Muscle layer of colon (tissue), 2 donors: ENCODE results near the gene PHETA1.
"Not testable (repeated sequence)": the region's sequence is repeated elsewhere in the genome, so short reads cannot be mapped to it uniquely, and the experiment has no call there.

Source experiments
- H3K27ac ChIP-seq: one replicate; pipeline ENCODE4 v1.7.0; 2013; ENCODE audit warnings: low read depth, mild to moderate bottlenecking, low read length, moderate library complexity
- H3K27me3 ChIP-seq, 2 donors: one replicate each; pipeline ENCODE4 v1.7.0; 2013; ENCODE audit warnings: low read length in 2 of 2, mild to moderate bottlenecking in 2 of 2; ENCODE audit not compliant: insufficient read depth in 2 of 2, control insufficient read depth in 1 of 2
- H3K36me3 ChIP-seq: one replicate; pipeline ENCODE4 v1.7.0; 2013; ENCODE audit warnings: mild to moderate bottlenecking, low read length; ENCODE audit not compliant: insufficient read depth
- H3K4me1 ChIP-seq: one replicate; pipeline ENCODE4 v1.7.0; 2013; ENCODE audit warnings: mild to moderate bottlenecking, low read length; ENCODE audit not compliant: insufficient read depth
- H3K4me3 ChIP-seq, 2 donors: one replicate each; pipeline ENCODE4 v1.7.0; 2013; ENCODE audit warnings: low read length in 2 of 2, low read depth in 1 of 2, mild to moderate bottlenecking in 1 of 2, moderate library complexity in 1 of 2
- H3K9ac ChIP-seq: one replicate; pipeline ENCODE4 v1.7.0; 2013; ENCODE audit warnings: low read length
- H3K9me3 ChIP-seq: one replicate; pipeline ENCODE4 v1.7.0; 2013; ENCODE audit warnings: mild to moderate bottlenecking, low read length
- donor health status: abdominal sarcoma.
- donor health status: Adenocarcinoma of cecum.

PHETA1 gene

DNA sequence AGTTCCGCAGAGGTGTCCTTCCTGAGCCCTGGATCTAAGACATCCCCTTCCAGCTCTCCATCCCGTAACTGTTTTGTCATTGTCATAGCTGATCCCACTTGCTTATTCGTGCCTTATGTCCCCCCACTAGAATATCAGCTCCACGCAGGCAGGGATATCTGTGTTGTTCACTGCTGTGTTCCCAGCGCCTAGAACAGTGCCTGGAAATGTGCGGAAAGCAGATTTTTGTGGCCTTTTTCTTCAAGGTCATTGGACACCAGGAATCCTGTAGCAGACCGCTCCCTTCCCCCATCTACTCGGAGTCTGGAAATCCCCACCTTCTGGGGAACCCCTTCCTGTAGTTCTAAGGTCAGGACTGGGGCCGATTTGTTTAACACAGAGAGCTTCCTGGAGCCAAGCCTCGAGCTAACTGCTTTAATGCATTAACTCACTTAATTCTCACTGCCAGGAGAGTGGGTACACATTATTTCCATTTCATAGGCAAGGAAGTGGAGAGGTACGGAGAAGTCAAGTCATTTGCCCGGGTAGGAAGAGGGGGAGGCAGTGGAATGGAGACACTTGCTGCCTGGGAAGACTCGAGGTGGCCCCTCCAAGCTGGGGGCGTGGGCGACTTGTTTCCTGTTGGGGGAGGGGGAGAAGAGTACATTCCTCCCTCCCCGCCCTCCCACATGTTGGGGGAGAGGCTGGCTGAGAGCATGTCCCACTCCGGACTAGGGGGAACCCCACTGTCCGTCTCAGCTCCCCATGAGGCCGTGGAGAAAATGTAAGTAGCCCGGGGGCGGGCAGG lies 35.7 kb upstream of the PHETA1 start:
- Histone ChIP-seq H3K36me3 (no peaks in the 10 kb centered on the region), H3K9ac (no peak overlapping the region), H3K27me3 (no peaks in the 10 kb centered on the region), H3K9me3 (no peaks in the 10 kb centered on the region), H3K4me3 (peak overlapping the region; percentile 5 to 76), H3K27ac (peak overlapping the region; percentile 48), H3K4me1 (peaks cover 11% of the 10 kb centered on the region)

DNA sequence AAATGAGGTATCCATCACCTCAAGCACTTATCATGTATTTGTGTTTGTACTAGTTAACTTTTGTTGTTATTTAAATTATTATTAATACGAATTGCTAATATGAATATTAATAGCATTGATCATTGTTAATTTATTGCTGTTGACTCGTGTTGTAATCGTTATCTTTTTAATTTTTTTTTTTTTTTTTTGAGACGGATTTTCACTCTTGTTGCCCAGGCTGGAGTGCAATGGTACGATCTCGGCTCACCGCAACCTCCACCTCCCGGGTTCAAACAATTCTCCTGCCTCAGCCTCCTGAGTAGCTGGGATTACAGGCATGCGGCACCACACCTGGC lies 33.6 kb upstream of the PHETA1 start:
- H3K27me3 ChIP-seq, H3K36me3 ChIP-seq, H3K9ac ChIP-seq, H3K9me3 ChIP-seq, H3K27ac ChIP-seq, H3K4me3 ChIP-seq: not testable (repeated sequence)
- peaks cover 14% of the 10 kb centered on the region for H3K4me1 ChIP-seq

DNA sequence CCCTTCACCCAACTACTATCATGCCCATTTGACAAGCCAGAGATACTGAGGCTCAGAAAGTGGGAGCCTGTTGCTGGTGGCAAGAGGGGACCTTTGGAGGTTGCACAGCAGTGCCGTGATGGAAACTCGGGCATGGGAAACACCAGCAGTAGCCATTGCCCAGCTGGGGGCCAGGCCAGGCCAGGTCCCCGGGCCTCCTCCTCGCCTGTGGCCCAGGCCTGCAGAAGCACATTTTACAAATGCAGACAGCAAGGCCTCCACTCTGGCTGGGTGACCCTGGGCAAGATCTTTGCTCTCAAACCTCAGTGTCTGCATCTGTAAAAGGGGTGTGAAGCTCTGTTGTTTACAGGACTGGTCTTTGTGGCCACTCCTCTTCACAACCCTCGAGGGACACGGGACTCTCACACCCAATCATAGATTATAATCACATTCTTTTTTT lies 32.3 kb upstream of the PHETA1 start:
- H3K4me1 ChIP-seq, result peaks cover 12% of the 10 kb centered on the region
- no peaks in the 10 kb centered on the region for H3K27me3 ChIP-seq
- no peaks in the 10 kb centered on the region for H3K9me3 ChIP-seq
- no peaks in the 10 kb centered on the region for H3K36me3 ChIP-seq
- no peak overlapping the region for H3K4me3 ChIP-seq
- H3K9ac ChIP-seq, result no peak overlapping the region
- H3K27ac ChIP-seq, result no peak overlapping the region

DNA sequence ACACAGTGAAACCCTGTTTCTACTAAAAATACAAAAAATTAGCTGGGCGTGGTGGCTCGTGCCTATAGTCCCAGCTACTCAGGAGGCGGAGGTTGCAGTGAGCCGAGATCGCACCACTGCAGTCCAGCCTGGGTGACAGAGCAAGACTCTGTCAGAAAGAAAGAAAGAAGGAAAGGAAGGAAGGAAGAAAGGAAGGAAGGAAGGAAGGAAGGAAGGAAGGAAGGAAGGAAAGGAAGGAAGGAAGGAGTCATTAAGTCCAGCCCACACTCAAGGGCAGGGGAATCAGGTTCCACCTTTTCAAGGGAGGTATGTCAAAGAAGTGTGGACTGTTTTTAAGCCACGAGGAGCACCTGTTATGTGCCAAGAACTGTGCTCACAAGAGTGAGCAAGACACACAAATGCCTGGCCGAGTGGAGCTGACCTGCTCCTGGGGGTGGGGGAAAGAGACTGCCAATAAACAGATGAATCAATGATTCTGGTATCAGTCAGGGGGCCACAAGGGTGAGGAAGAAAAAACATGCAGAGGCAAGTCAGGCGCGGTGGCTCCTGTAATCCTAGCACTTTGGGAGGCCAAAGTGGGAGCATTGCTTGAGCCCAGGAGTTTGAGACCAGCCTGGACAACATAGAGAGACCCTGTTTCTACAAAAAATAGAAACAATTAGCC lies 31.0 kb upstream of the PHETA1 start:
- not testable (repeated sequence) for H3K27ac ChIP-seq, H3K9ac ChIP-seq, H3K27me3 ChIP-seq, H3K36me3 ChIP-seq, H3K9me3 ChIP-seq, H3K4me3 ChIP-seq
- H3K4me1 ChIP-seq, result peaks cover 12% of the 10 kb centered on the region

DNA sequence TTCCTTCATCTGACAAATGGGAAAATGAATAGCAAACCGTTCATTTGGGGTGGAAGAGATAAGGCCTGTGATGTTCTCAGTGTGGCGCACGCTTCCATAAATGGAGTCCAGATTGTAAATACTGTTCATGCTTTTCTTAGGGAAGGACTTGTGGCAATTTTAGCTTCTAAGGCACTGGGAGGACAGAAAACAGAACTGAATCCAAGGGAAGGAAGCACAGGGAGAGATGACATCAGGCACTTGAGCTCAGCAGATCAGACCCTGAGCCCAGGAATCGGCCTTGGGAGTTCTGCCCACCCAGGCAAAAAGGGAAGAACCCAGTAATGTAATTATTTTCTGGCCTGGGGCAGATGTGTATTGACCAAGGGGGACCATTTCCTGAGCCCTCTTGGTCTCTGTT lies 29.6 kb upstream of the PHETA1 start:
- Histone ChIP-seq H3K9ac (no peak overlapping the region), H3K27me3 (no peaks in the 10 kb centered on the region), H3K9me3 (no peaks in the 10 kb centered on the region), H3K4me3 (no peak overlapping the region), H3K4me1 (peaks cover 12% of the 10 kb centered on the region), H3K36me3 (no peaks in the 10 kb centered on the region), H3K27ac (no peak overlapping the region)

DNA sequence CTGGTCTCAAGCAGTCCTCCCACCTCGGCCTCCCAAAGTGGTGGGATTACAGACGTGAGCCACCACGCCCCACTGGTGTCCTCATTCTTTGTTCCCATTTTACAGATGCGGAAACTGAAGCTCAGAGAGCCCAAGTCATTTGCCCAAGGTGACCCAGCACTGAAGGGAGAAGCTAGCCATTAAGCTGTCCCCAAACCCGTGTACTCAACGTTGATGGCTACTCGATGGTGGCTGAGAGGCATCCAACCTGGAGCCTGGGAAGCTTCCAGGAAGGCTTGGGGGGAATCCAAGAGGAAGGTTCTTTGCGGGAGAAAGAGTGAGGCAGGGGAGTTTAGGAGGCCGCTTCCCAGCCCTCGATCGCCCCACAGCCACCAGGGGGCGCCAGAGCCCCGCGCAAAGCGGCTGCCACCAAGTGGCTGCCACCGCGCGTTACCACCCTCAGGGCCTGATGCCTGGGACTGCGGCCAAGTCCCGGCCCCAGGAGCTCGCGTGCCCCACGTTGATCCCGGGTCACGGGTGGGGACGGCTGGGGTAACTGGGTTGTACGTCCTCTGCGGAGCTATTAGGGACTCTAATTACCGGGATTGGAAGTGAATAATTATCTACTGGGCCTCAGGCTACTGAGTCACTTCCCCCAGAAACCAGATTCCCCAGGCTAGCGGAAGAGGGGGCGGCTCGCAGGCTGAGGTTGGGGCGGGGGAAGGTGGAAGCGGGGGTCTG lies 28.0 kb upstream of the PHETA1 start:
- no peaks in the 10 kb centered on the region for H3K36me3 ChIP-seq
- H3K27me3 ChIP-seq, result no peaks in the 10 kb centered on the region
- H3K4me1 ChIP-seq, result peaks cover 12% of the 10 kb centered on the region
- no peak overlapping the region for H3K9ac ChIP-seq
- H3K4me3 ChIP-seq, result peak overlapping the region in 1 of 2 donors; percentile 32
- no peak overlapping the region for H3K27ac ChIP-seq
- no peaks in the 10 kb centered on the region for H3K9me3 ChIP-seq

DNA sequence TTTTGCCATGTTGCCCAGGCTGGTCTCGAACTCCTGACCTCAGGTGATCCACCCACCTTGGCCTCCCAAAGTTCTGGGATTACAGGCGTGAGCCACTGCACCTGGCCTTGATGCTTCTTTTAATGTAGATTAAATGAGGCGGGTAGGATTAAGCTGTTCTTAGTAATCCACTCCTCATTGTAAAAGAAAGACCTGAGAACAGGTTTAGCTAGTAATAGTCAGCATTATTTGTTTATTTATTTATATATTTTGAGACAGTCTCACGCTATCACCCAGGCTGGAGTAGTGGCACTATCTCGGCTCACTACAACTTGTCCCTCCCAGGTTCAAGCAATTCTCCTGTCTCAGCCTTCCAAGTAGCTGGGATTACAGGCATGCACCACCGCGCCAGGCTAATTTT lies 27.4 kb upstream of the PHETA1 start:
- H3K36me3 ChIP-seq, H3K9ac ChIP-seq, H3K4me3 ChIP-seq, H3K27me3 ChIP-seq, H3K9me3 ChIP-seq, H3K27ac ChIP-seq: not testable (repeated sequence)
- peaks cover 12% of the 10 kb centered on the region for H3K4me1 ChIP-seq

DNA sequence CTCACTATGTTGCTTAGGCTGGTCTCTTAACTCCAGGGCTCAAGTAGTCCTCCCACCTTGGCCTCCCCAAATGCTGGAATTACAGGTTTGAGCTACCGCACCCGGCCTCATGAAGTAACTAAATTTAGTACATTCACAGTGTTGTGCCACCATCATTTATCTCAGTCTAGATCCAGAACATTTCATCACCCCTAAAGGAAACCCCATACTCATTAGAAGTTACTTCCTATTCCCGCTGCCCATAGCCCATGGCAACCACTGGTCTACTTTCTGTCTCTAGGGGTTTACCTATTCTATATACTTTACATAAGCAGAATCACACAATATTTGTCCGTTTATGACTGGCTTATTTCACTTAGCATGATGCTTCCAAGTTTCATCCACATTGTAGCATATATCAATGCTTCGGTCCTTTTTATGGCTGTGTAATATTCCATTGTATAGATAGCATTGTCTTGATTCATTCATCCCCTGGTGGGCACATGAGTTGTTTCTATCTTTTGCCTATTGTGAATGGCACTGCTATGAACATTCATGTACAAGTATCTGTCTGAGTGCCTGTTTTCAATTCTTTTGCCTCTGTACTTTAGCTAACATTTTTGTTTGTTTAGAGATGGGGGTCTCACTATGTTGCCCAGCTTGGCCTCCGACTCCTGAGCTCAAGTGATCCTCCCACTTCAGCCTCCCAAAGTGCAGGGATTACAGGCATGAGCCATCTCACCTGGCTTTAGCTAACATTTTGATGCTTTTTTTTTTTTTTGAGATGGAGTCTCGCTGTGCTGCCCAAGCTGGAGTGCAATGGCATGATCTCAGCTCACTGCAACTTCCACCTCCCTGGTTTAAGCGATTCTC lies 26.7 kb upstream of the PHETA1 start:
- Histone ChIP-seq H3K4me3 (no peak overlapping the region), H3K36me3 (no peaks in the 10 kb centered on the region), H3K27me3 (no peaks in the 10 kb centered on the region), H3K9ac (no peak overlapping the region), H3K27ac (no peak overlapping the region), H3K4me1 (peaks cover 12% of the 10 kb centered on the region), H3K9me3 (no peaks in the 10 kb centered on the region)

DNA sequence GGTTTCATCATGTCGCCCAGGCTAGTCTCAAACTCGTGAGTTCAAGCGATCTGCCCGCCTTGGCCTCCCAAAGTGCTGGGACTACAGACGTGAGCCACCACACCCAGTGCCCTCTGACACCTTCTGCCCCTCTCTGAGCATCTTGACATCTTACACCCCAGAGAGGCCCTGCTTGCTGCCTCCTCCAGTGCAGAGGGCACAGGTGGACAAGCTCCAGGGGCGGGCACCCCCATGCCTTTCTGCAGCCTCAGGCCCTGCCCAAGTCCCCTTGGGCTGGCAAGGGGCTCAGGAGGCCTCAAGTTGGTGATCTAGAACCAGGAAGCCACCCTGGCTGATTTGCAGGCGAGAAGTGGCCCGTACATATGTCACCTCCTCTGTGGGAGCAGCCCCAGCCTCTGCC lies 25.6 kb upstream of the PHETA1 start:
- no peaks in the 10 kb centered on the region for H3K9me3 ChIP-seq
- no peak overlapping the region for H3K4me3 ChIP-seq
- no peak overlapping the region for H3K9ac ChIP-seq
- H3K36me3 ChIP-seq, result no peaks in the 10 kb centered on the region
- H3K27ac ChIP-seq, result no peak overlapping the region
- peaks cover 12% of the 10 kb centered on the region for H3K4me1 ChIP-seq
- H3K27me3 ChIP-seq, result no peaks in the 10 kb centered on the region

DNA sequence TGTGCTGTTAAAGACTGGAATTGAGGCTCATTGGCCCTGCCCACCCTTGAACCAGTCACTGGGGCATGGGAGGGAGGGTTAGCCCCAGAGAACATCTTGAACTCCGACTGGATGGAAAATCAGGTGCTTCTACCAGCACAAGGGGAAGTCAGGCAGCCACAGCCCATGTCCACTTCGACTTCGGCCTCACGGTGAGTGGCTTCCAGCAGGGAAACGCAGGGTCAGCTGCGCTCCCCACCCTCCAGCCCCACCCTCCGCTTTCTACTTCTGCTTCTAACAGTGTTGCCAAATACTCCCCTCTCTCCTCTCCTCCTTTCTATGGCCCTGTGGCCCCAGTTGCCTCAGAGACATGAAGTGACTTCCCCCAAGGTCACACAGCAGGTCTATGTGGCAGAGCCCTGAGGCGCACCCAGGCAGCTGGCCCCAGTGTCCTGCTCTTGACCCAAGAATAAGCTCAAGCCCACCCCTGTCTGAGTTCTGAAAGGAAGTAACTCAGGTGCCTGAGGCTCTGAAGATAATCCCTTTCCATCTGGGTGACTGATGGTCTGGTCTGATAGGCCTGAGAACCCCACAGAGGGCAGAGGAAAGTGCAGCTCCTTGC lies 24.9 kb upstream of the PHETA1 start:
- H3K36me3 ChIP-seq, result no peaks in the 10 kb centered on the region
- no peaks in the 10 kb centered on the region for H3K27me3 ChIP-seq
- no peak overlapping the region for H3K4me3 ChIP-seq
- H3K9me3 ChIP-seq, result no peaks in the 10 kb centered on the region
- H3K4me1 ChIP-seq, result peaks cover 10% of the 10 kb centered on the region
- no peak overlapping the region for H3K9ac ChIP-seq
- no peak overlapping the region for H3K27ac ChIP-seq

DNA sequence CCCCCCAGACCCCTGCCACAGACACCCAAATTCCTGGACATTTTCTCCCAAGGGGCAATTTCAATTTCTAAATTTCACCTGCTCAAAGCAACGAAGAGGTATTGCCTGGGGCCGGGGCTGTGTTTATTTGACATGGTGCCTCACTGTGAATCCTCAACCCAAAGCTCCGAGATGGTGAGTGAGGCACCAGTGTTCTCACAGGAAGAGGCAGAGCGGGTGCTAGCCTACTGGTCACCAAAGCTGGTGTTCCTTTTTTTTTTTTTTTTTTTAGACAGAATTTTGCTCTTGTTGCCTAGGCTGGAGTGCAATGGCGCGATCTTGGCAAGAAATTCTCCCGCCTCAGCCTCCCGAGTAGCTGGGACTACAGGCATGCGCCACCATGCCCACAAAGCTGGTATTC lies 22.0 kb upstream of the PHETA1 start:
- Histone ChIP-seq H3K27ac (no peak overlapping the region), H3K9ac (no peak overlapping the region), H3K36me3 (no peaks in the 10 kb centered on the region), H3K9me3 (no peaks in the 10 kb centered on the region), H3K4me3 (no peak overlapping the region), H3K27me3 (no peaks in the 10 kb centered on the region), H3K4me1 (no peaks in the 10 kb centered on the region)
